ENCODE results near the gene PLA2G7. TPM values are rescaled to one million over a fixed set of nuclear protein-coding genes. Genes with fewer than 3 reads are reported as not detected.

Gene PLA2G7
- total RNA-seq, 1 donor from 2014 or later, result 0.48 TPM

GRCh38 chr6:46690911-46691451 lies 44.2 kb downstream of the PLA2G7 start:
- H3K4me2 ChIP-seq (ENCODE audit: low read length), result no peak overlapping the region
- no peak overlapping the region for H2AFZ ChIP-seq (ENCODE audit: low read depth, low read length)
- no peak overlapping the region for H3K9ac ChIP-seq (ENCODE audit: low read length)
- no peak for FAIRE-seq
- no peaks in the 10 kb centered on the region for H3K9me3 Mint-ChIP-seq (ENCODE audit: unreplicated experiment)
- H3K27me3 Mint-ChIP-seq (ENCODE audit: low read depth, unreplicated experiment), result peaks cover 7% of the 10 kb centered on the region
- DNase-seq (ENCODE audit: low read depth), result no peak
- H3K27ac ChIP-seq (ENCODE audit: low read depth, low read length), result no peak overlapping the region
- TF ChIP-seq EZH2 (IDR thresholded peaks at IDR 0.05; ENCODE audit: insufficient read depth, low read length) (no peak), CTCF (IDR thresholded peaks at IDR 0.05; ENCODE audit: insufficient read depth, low read depth, low read length) (no peak)
- H3K27ac Mint-ChIP-seq (ENCODE audit: unreplicated experiment), result no peak overlapping the region
- no peak overlapping the region for H3K4me3 Mint-ChIP-seq (ENCODE audit: unreplicated experiment)
- no peaks in the 10 kb centered on the region for H3K27me3 ChIP-seq (ENCODE audit: insufficient read depth, low read length)
- H3K36me3 Mint-ChIP-seq (ENCODE audit: low read depth, unreplicated experiment), result no peaks in the 10 kb centered on the region
- no peak overlapping the region for H3K4me3 ChIP-seq (ENCODE audit: insufficient read depth, low read depth, low read length)
- no peaks in the 10 kb centered on the region for H3K79me2 ChIP-seq (ENCODE audit: insufficient read depth, low read length)
- H3K4me1 Mint-ChIP-seq (ENCODE audit: low read depth, unreplicated experiment), result no peaks in the 10 kb centered on the region
- H3K36me3 ChIP-seq (ENCODE audit: insufficient read depth, low read length), result no peaks in the 10 kb centered on the region
- no peaks in the 10 kb centered on the region for H4K20me1 ChIP-seq (ENCODE audit: insufficient read depth, low read length)
- H3K9me3 ChIP-seq (ENCODE audit: insufficient read depth, low read depth, low read length), result no peaks in the 10 kb centered on the region
- no peaks in the 10 kb centered on the region for H3K4me1 ChIP-seq (ENCODE audit: insufficient read depth, low read length)

GRCh38 chr6:46690141-46690755 lies 44.9 kb downstream of the PLA2G7 start:
- H3K27ac Mint-ChIP-seq (ENCODE audit: unreplicated experiment), result no peak overlapping the region
- no peaks in the 10 kb centered on the region for H3K36me3 Mint-ChIP-seq (ENCODE audit: low read depth, unreplicated experiment)
- H3K9ac ChIP-seq (ENCODE audit: low read length), result no peak overlapping the region
- FAIRE-seq, result no peak
- no peak for DNase-seq (ENCODE audit: low read depth)
- H4K20me1 ChIP-seq (ENCODE audit: insufficient read depth, low read length), result no peaks in the 10 kb centered on the region
- H3K4me1 ChIP-seq (ENCODE audit: insufficient read depth, low read length), result no peaks in the 10 kb centered on the region
- H3K27me3 Mint-ChIP-seq (ENCODE audit: low read depth, unreplicated experiment), result peaks cover 7% of the 10 kb centered on the region
- H3K4me3 ChIP-seq (ENCODE audit: insufficient read depth, low read depth, low read length), result no peak overlapping the region
- H3K79me2 ChIP-seq (ENCODE audit: insufficient read depth, low read length), result no peaks in the 10 kb centered on the region
- no peak overlapping the region for H3K4me3 Mint-ChIP-seq (ENCODE audit: unreplicated experiment)
- H3K36me3 ChIP-seq (ENCODE audit: insufficient read depth, low read length), result no peaks in the 10 kb centered on the region
- no peak overlapping the region for H2AFZ ChIP-seq (ENCODE audit: low read depth, low read length)
- H3K4me1 Mint-ChIP-seq (ENCODE audit: low read depth, unreplicated experiment), result peaks cover 2% of the 10 kb centered on the region
- no peak for TF ChIP-seq EZH2 (IDR thresholded peaks at IDR 0.05; ENCODE audit: insufficient read depth, low read length)
- TF ChIP-seq CTCF (IDR thresholded peaks at IDR 0.05; ENCODE audit: insufficient read depth, low read depth, low read length), result no peak
- H3K9me3 ChIP-seq (ENCODE audit: insufficient read depth, low read depth, low read length), result no peaks in the 10 kb centered on the region
- H3K27ac ChIP-seq (ENCODE audit: low read depth, low read length), result no peak overlapping the region
- H3K27me3 ChIP-seq (ENCODE audit: insufficient read depth, low read length), result no peaks in the 10 kb centered on the region
- H3K4me2 ChIP-seq (ENCODE audit: low read length), result no peak overlapping the region
- no peaks in the 10 kb centered on the region for H3K9me3 Mint-ChIP-seq (ENCODE audit: unreplicated experiment)

GRCh38 chr6:46689657-46690056 lies 45.5 kb downstream of the PLA2G7 start:
- H3K9me3 Mint-ChIP-seq (ENCODE audit: unreplicated experiment), result no peaks in the 10 kb centered on the region

More at GRCh38 chr6:46689657-46690056, 45.5 kb downstream of the PLA2G7 start:
- H3K4me3 Mint-ChIP-seq (ENCODE audit: unreplicated experiment), result no peak overlapping the region
- H3K4me1 ChIP-seq (ENCODE audit: insufficient read depth, low read length), result no peaks in the 10 kb centered on the region
- H4K20me1 ChIP-seq (ENCODE audit: insufficient read depth, low read length), result no peaks in the 10 kb centered on the region
- H3K9me3 ChIP-seq (ENCODE audit: insufficient read depth, low read depth, low read length), result no peaks in the 10 kb centered on the region
- DNase-seq (ENCODE audit: low read depth) (no peak), FAIRE-seq (no peak)
- H3K4me2 ChIP-seq (ENCODE audit: low read length), result no peak overlapping the region
- H3K79me2 ChIP-seq (ENCODE audit: insufficient read depth, low read length), result no peaks in the 10 kb centered on the region
- H3K4me1 Mint-ChIP-seq (ENCODE audit: low read depth, unreplicated experiment), result peaks cover 6% of the 10 kb centered on the region
- no peak overlapping the region for H3K9ac ChIP-seq (ENCODE audit: low read length)
- H3K4me3 ChIP-seq (ENCODE audit: insufficient read depth, low read depth, low read length), result no peak overlapping the region
- no peak overlapping the region for H2AFZ ChIP-seq (ENCODE audit: low read depth, low read length)
- H3K36me3 Mint-ChIP-seq (ENCODE audit: low read depth, unreplicated experiment), result no peaks in the 10 kb centered on the region
- no peaks in the 10 kb centered on the region for H3K36me3 ChIP-seq (ENCODE audit: insufficient read depth, low read length)
- TF ChIP-seq CTCF (IDR thresholded peaks at IDR 0.05; ENCODE audit: insufficient read depth, low read depth, low read length) (no peak), EZH2 (IDR thresholded peaks at IDR 0.05; ENCODE audit: insufficient read depth, low read length) (no peak)
- no peak overlapping the region for H3K27ac ChIP-seq (ENCODE audit: low read depth, low read length)
- H3K27ac Mint-ChIP-seq (ENCODE audit: unreplicated experiment), result no peak overlapping the region
- peaks cover 7% of the 10 kb centered on the region for H3K27me3 Mint-ChIP-seq (ENCODE audit: low read depth, unreplicated experiment)
- no peaks in the 10 kb centered on the region for H3K27me3 ChIP-seq (ENCODE audit: insufficient read depth, low read length)

All from astrocyte (in vitro differentiated cells and primary cell).